Activated CD8-positive, alpha-beta T cell treated with anti-CD3 and anti-CD28 coated beads, Interleukin-2, amount 10 ng/mL, durations not matched to agents 7 days and 5 days (primary cell): ENCODE measurements around the gene ADGRL3. TPM values are rescaled to one million over a fixed set of nuclear protein-coding genes. Genes with fewer than 3 reads are reported as not detected.
"Not testable (repeated sequence)": the region's sequence is repeated elsewhere in the genome, so short reads cannot be mapped to it uniquely, and the experiment has no call there.

Experiments
- ATAC-seq: fragments of 150-1000 bp; cut with Tn5 transposase; one replicate; pipeline ENCODE4 v1.10.0; 2021; ENCODE audit warnings: moderate library complexity
- CTCF ChIA-PET: fragments of 350-600 bp; sonication (Branson Sonifier 250); formaldehyde crosslinking; loops from one replicate; lab custom pipeline; 2021; ENCODE audit warnings: antibody characterized with exemption; lab: Charles Lee
- POLR2A ChIA-PET: fragments of 350-600 bp; sonication (Branson Sonifier 250); formaldehyde crosslinking; loops from one replicate; lab custom pipeline; 2021; ENCODE audit warnings: antibody characterized with exemption; lab: Charles Lee
- DNase-seq: peaks from one replicate; pipeline ENCODE4 v3.0.0-alpha.2; 2020
- H3K27ac Mint-ChIP-seq: one replicate; pipeline ENCODE4 v1.8.0; 2021; ENCODE audit warnings: mild to moderate bottlenecking, mixed read lengths
- H3K27me3 Mint-ChIP-seq: one replicate; pipeline ENCODE4 v1.8.0; 2021; ENCODE audit warnings: low read depth, mixed read lengths
- H3K36me3 Mint-ChIP-seq: one replicate; pipeline ENCODE4 v1.8.0; 2021; ENCODE audit warnings: low read depth, mixed read lengths
- H3K4me1 Mint-ChIP-seq: one replicate; pipeline ENCODE4 v1.8.0; 2021; ENCODE audit warnings: low read depth, mixed read lengths
- H3K4me3 Mint-ChIP-seq: one replicate; pipeline ENCODE4 v1.8.0; 2021; ENCODE audit warnings: mild to moderate bottlenecking, mixed read lengths
- H3K9me3 Mint-ChIP-seq: one replicate; pipeline ENCODE4 v1.8.0; 2022; ENCODE audit warnings: mixed read lengths; ENCODE audit not compliant: insufficient read depth
- total RNA-seq, 2 experiments: library from RNA; stranded (reverse); gene quantifications; one replicate each; pipeline ENCODE4 v1.2.3, GENCODE V29; 2021

ADGRL3 gene
- total RNA-seq, 2 experiments from 2014 or later: not detected

GRCh38 chr4:61195101-61195500 is 5.0 kb upstream of the ADGRL3 start:
- no peaks in the 10 kb centered on the region for H3K36me3 Mint-ChIP-seq
- H3K4me3 Mint-ChIP-seq: no peak overlapping the region
- H3K9me3 Mint-ChIP-seq: no peaks in the 10 kb centered on the region
- CTCF ChIA-PET: no interaction called here
- H3K4me1 Mint-ChIP-seq: peaks cover 2% of the 10 kb centered on the region
- ATAC-seq (no peak), DNase-seq (no peak)
- no peak overlapping the region for H3K27ac Mint-ChIP-seq
- peaks cover 14% of the 10 kb centered on the region for H3K27me3 Mint-ChIP-seq
- POLR2A ChIA-PET: no interaction called here

GRCh38 chr4:61198686-61199085 is 1.4 kb upstream of the ADGRL3 start:
- H3K9me3 Mint-ChIP-seq: no peaks in the 10 kb centered on the region
- ATAC-seq (no peak), DNase-seq (no peak)
- no peak overlapping the region for H3K4me3 Mint-ChIP-seq
- H3K4me1 Mint-ChIP-seq: peaks cover 2% of the 10 kb centered on the region
- H3K27me3 Mint-ChIP-seq: peaks cover 43% of the 10 kb centered on the region
- CTCF ChIA-PET: no interaction called here
- POLR2A ChIA-PET: no interaction called here
- no peak overlapping the region for H3K27ac Mint-ChIP-seq
- H3K36me3 Mint-ChIP-seq: peaks cover 5% of the 10 kb centered on the region

- ATAC-seq: no peak
- ChIA-PET CTCF (no interaction called here), POLR2A (no interaction called here)
- Mint-ChIP-seq H3K27me3 (peaks cover 45% of the 10 kb centered on the region), H3K4me1 (peaks cover 2% of the 10 kb centered on the region), H3K4me3 (no peak overlapping the region), H3K9me3 (no peaks in the 10 kb centered on the region), H3K27ac (no peak overlapping the region), H3K36me3 (peaks cover 5% of the 10 kb centered on the region)
- no peak for DNase-seq
Observed at GRCh38 chr4:61199873-61200186, 296 bp upstream of the ADGRL3 start.

DNA sequence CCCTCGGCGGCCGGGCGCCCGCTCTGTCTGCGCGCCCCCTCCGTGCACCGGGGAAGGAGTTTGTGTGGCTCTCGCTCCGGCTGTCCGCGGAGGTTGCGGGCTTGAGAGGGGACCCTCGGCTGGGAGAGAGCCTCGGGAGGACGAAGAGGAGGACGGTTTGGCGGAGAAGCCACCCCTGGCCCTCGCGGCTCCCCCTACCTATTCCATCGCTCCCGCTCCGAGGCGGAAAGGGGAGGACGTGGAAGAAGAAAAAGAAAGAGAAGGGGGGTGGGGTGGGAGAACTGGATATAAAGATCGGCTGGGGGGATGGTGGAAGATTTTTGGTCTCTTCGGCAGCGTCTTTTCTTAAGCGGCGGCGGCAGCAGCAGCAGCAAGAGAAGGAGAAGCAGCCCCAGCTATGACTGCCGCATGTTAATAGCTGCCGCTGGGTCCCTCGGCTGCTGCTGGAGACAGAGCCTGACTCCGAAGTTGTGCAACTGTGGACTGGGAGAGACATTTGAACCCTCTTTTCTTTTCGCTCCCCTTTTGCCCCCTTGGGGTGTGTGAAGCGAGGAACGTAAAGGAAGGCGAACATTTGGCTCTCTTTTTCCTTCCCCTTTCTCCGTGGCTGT is 895 bp downstream of the ADGRL3 start:
- no peak for ATAC-seq
- H3K27me3 Mint-ChIP-seq: peaks cover 45% of the 10 kb centered on the region

GRCh38 chr4:61201561-61201960 is 1.4 kb downstream of the ADGRL3 start:
- ChIA-PET CTCF (no interaction called here), POLR2A (no interaction called here)
- DNase-seq: no peak
- Mint-ChIP-seq H3K27ac (peak overlapping the region; percentile 15), H3K27me3 (peaks cover 45% of the 10 kb centered on the region), H3K36me3 (peaks cover 5% of the 10 kb centered on the region), H3K4me1 (peaks cover 2% of the 10 kb centered on the region), H3K9me3 (no peaks in the 10 kb centered on the region), H3K4me3 (no peak overlapping the region)
- no peak for ATAC-seq

More for the DNA sequence above, 895 bp downstream of the ADGRL3 start:
- DNase-seq: no peak
- ChIA-PET CTCF (no interaction called here), POLR2A (no interaction called here)
- peaks cover 5% of the 10 kb centered on the region for H3K36me3 Mint-ChIP-seq
- peaks cover 2% of the 10 kb centered on the region for H3K4me1 Mint-ChIP-seq
- H3K9me3 Mint-ChIP-seq: no peaks in the 10 kb centered on the region
- no peak overlapping the region for H3K4me3 Mint-ChIP-seq
- H3K27ac Mint-ChIP-seq: no peak overlapping the region

DNA sequence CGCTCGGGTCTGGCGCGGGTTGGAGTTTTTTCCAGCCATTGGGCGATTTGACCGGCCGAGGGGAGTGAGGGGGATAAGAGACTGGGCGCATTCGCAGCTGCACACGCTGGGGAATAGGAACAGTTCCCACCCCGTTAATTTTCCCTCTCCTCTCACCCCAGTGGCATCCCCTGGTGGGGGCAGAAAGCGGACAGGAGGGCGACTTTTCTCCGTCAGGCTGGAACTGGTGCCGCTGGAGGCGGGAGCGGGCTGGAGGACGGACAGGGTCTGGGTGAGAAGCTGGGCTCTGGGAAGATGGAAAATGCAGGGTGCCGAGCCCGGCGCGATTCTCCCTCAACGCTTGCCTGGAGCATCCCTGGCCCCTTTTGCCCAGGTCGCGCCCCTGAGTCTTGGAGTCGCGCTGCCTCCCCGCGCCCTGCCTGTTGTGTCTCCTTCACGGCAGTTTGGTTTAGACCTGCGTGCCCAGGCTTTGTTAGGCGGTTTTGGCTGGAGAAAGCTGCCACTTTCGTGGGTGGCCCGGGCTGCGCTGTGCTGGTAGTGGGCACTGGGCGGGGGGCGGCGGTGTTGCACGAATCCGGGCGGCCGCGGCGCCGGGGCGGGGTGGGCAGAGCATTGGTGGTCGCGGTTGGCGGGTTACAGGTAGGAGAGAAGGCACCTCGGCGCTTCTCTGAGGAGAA is 2.0 kb downstream of the ADGRL3 start:
- ChIA-PET POLR2A (no interaction called here), CTCF (no interaction called here)
- ATAC-seq: no peak
- H3K4me1 Mint-ChIP-seq: peaks cover 2% of the 10 kb centered on the region
- no peak for DNase-seq
- H3K4me3 Mint-ChIP-seq: no peak overlapping the region
- H3K36me3 Mint-ChIP-seq: peaks cover 5% of the 10 kb centered on the region
- H3K27me3 Mint-ChIP-seq: peaks cover 45% of the 10 kb centered on the region
- no peak overlapping the region for H3K27ac Mint-ChIP-seq
- no peaks in the 10 kb centered on the region for H3K9me3 Mint-ChIP-seq

- no peak overlapping the region for H3K4me3 Mint-ChIP-seq
- ChIA-PET POLR2A (no interaction called here), CTCF (no interaction called here)
- H3K4me1 Mint-ChIP-seq: peaks cover 2% of the 10 kb centered on the region
- peaks cover 45% of the 10 kb centered on the region for H3K27me3 Mint-ChIP-seq
- DNase-seq (no peak), ATAC-seq (no peak)
- H3K9me3 Mint-ChIP-seq: no peaks in the 10 kb centered on the region
- peaks cover 5% of the 10 kb centered on the region for H3K36me3 Mint-ChIP-seq
- H3K27ac Mint-ChIP-seq: no peak overlapping the region
Observed at GRCh38 chr4:61202638-61203435, 2.7 kb downstream of the ADGRL3 start.

GRCh38 chr4:61203436-61203790 is 3.3 kb downstream of the ADGRL3 start:
- DNase-seq (no peak), ATAC-seq (no peak)
- H3K4me3 Mint-ChIP-seq: no peak overlapping the region
- no peaks in the 10 kb centered on the region for H3K9me3 Mint-ChIP-seq
- no peak overlapping the region for H3K27ac Mint-ChIP-seq
- peaks cover 45% of the 10 kb centered on the region for H3K27me3 Mint-ChIP-seq
- CTCF ChIA-PET: no interaction called here
- peaks cover 5% of the 10 kb centered on the region for H3K36me3 Mint-ChIP-seq
- peaks cover 2% of the 10 kb centered on the region for H3K4me1 Mint-ChIP-seq
- POLR2A ChIA-PET: no interaction called here

DNA sequence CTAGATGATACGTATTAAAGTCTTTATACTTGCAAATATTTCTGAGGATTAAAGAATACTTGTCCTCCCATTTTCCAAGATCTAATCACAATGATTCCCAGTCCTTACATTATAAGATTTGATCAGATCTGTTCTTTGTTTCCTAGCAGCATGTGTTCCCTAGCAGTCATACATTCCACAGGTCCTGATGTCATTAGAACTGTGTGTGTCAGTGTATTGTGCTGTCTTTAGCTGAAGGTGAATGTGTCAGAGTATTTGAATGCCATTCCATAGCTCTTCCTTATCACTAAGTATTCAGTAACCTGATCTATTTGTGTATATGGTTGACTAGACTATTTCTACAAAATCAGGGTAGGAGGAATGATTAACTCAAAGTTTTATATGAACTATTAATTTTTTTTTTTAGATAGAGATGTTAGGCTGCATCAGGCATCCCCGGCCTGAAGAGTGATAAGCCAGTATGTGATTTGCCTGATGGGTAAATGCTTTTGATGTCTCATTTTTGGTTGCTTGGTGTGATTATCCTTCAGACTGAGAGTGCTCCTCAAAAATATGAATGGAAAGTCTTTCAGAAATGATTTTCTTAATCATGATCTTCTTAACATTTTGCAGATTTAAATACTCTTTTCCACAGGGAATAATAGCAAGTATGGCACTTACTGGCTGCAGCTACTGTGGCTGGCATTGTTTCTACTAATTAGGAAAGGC is 4.4 kb downstream of the ADGRL3 start:
- CTCF ChIA-PET: no interaction called here
- POLR2A ChIA-PET: no interaction called here
- DNase-seq (no peak), ATAC-seq (no peak)
- Mint-ChIP-seq H3K4me3 (no peak overlapping the region), H3K27ac (no peak overlapping the region), H3K9me3 (no peaks in the 10 kb centered on the region), H3K4me1 (peaks cover 2% of the 10 kb centered on the region), H3K27me3 (peaks cover 36% of the 10 kb centered on the region), H3K36me3 (peaks cover 5% of the 10 kb centered on the region)

DNA sequence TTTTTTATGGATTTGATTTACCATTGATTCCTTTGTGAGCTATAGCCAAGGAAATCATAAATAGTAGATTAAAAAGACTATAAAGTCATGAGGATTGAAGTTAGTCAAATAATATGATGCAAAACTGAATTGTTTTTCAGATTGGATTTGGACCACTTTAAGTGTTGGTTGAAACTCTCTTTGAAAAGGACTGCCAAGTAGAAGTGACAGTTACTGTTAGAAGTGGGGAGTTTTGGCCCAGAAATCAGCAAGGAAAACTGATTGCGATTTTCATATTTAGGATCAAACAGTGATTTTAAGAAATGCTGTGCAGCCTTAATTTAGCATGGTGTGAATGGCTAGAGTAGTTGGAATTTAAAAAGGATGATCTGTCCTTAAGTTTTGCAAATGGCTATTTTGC is 4.9 kb downstream of the ADGRL3 start:
- no peaks in the 10 kb centered on the region for H3K9me3 Mint-ChIP-seq
- H3K27ac Mint-ChIP-seq: no peak overlapping the region
- H3K27me3 Mint-ChIP-seq: peaks cover 31% of the 10 kb centered on the region
- ATAC-seq (no peak), DNase-seq (no peak)
- H3K4me1 Mint-ChIP-seq: no peaks in the 10 kb centered on the region
- peaks cover 5% of the 10 kb centered on the region for H3K36me3 Mint-ChIP-seq
- POLR2A ChIA-PET: no interaction called here
- no peak overlapping the region for H3K4me3 Mint-ChIP-seq
- CTCF ChIA-PET: no interaction called here

DNA sequence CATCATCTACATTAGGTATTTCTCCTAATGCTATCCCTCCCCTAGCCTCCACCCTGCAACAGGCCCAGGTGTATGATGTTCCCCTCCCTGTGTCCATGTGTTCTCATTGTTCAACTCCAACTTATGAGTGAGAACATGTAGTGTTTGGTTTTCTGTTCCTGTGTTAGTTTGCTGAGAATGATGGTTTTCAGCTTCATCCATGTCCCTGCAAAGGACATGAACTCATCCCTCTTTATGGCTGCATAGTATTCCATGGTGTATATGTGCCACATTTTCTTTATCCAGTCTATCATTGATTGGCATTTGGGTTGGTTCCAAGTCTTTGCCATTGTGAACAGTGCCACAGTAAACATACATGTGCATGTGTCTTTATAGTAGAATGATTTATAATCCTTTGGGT is 7.0 kb downstream of the ADGRL3 start:
- ATAC-seq, H3K9me3 Mint-ChIP-seq, H3K4me3 Mint-ChIP-seq, DNase-seq, H3K27ac Mint-ChIP-seq, H3K36me3 Mint-ChIP-seq, H3K4me1 Mint-ChIP-seq, CTCF ChIA-PET, POLR2A ChIA-PET: not testable (repeated sequence)
- peaks cover 16% of the 10 kb centered on the region for H3K27me3 Mint-ChIP-seq
